A673 (cell line): ENCODE measurements around the gene WNT2B.

Experiments
- EZH2 ChIP-seq: fragments of 200-600 bp; sonication (generic); IDR thresholded peaks from 2 replicates; pipeline ENCODE4 v1.6.1; 2017; ENCODE audit warnings: borderline replicate concordance, low read depth, mild to moderate bottlenecking, mixed read lengths, antibody characterized with exemption, low read length; ENCODE audit not compliant: poor library complexity, severe bottlenecking
- TF ChIP-seq, protein P1 (sequence below): fragments of 300-800, 200-600 bp; sonication (generic); conservative IDR thresholded peaks from 2 replicates; pipeline ENCODE4 v1.5.1; 2017; ENCODE audit warnings: low read depth, mild to moderate bottlenecking, antibody characterized with exemption, low read length, moderate library complexity, mixed read lengths

DNA sequence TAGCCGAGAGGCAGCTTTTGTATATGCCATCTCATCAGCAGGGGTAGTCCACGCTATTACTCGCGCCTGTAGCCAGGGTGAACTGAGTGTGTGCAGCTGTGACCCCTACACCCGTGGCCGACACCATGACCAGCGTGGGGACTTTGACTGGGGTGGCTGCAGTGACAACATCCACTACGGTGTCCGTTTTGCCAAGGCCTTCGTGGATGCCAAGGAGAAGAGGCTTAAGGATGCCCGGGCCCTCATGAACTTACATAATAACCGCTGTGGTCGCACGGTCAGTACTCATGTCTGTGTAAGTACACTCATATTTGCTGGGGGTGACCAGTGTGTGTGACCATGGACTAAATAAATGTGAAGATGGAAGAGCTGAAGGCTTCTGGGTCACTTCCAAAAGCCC, 7.4 kb downstream of the WNT2B start:
- TF ChIP-seq, protein P1, sequence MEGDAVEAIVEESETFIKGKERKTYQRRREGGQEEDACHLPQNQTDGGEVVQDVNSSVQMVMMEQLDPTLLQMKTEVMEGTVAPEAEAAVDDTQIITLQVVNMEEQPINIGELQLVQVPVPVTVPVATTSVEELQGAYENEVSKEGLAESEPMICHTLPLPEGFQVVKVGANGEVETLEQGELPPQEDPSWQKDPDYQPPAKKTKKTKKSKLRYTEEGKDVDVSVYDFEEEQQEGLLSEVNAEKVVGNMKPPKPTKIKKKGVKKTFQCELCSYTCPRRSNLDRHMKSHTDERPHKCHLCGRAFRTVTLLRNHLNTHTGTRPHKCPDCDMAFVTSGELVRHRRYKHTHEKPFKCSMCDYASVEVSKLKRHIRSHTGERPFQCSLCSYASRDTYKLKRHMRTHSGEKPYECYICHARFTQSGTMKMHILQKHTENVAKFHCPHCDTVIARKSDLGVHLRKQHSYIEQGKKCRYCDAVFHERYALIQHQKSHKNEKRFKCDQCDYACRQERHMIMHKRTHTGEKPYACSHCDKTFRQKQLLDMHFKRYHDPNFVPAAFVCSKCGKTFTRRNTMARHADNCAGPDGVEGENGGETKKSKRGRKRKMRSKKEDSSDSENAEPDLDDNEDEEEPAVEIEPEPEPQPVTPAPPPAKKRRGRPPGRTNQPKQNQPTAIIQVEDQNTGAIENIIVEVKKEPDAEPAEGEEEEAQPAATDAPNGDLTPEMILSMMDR = no peak
- no peak for TF ChIP-seq EZH2
